B cell (primary cell): ENCODE data around the gene MRPL55. TPM values are rescaled to one million over a fixed set of nuclear protein-coding genes. Genes with fewer than 3 reads are reported as not detected.

Experiments
- ATAC-seq: fragments of 200-7000 bp; cut with Tn5 transposase; one replicate; pipeline ENCODE4 v1.10.0; 2021; ENCODE audit warnings: low read depth, mild to moderate bottlenecking, moderate number of reproducible peaks, moderate library complexity
- CTCF ChIA-PET: fragments of 350-600 bp; sonication (Branson Sonifier 250); formaldehyde crosslinking; loops from one replicate; lab custom pipeline; 2021; ENCODE audit warnings: antibody characterized with exemption, inconsistent platforms; lab: Charles Lee
- POLR2A ChIA-PET: fragments of 350-600 bp; sonication (Branson Sonifier 250); formaldehyde crosslinking; loops from one replicate; lab custom pipeline; 2021; ENCODE audit warnings: antibody characterized with exemption; lab: Charles Lee
- DNase-seq: peaks from one replicate; pipeline ENCODE4 v3.0.0; 2013
- H2AFZ ChIP-seq: 2 replicates; pipeline ENCODE4 v1.6.1; 2012; ENCODE audit warnings: mild to moderate bottlenecking, low read depth, low read length; ENCODE audit not compliant: insufficient read depth, poor library complexity, severe bottlenecking
- H3K27ac ChIP-seq, 2 donors: 1 replicate in 1 of 2; 2 replicates in 1 of 2; pipeline ENCODE4 v1.5.1; 2012 to 2013; ENCODE audit warnings: low read length in 2 of 2, mild to moderate bottlenecking in 2 of 2, moderate library complexity in 1 of 2
- H3K27me3 ChIP-seq, 4 experiments: fragments of 200-600 bp in 1 of 4; sonication (generic) in 1 of 4; replicated peaks in 1 of 4; 1 replicate in 2 of 4; 2 replicates in 2 of 4; pipeline versions ENCODE4 v1.6.1 to v1.7.0; 2013 to 2016; ENCODE audit warnings: low read length in 3 of 4, mild to moderate bottlenecking in 2 of 4, mixed read lengths in 1 of 4, moderate library complexity in 1 of 4; ENCODE audit not compliant: insufficient read depth in 4 of 4, control insufficient read depth in 3 of 4; ENCODE audit errors: control extremely low read depth in 1 of 4
- H3K36me3 ChIP-seq, 2 experiments: replicated peaks in 1 of 2; 1 replicate in 1 of 2; 2 replicates in 1 of 2; pipeline versions ENCODE4 v1.6.1 to v1.7.1; 2013; ENCODE audit warnings: low read length in 1 of 2; ENCODE audit not compliant: insufficient read depth in 2 of 2, control insufficient read depth in 1 of 2; ENCODE audit errors: control extremely low read depth in 1 of 2, extremely low read depth in 1 of 2
- H3K4me1 ChIP-seq, 2 donors: fragments of 200-600 bp in 1 of 2; sonication (generic) in 1 of 2; 1 replicate in 1 of 2; 2 replicates in 1 of 2; pipeline versions ENCODE4 v1.5.1 to v1.6.1; 2013 to 2017; ENCODE audit warnings: low read length in 2 of 2; ENCODE audit not compliant: control insufficient read depth in 2 of 2, insufficient read depth in 2 of 2
- H3K4me2 ChIP-seq: replicated peaks from 2 replicates; pipeline ENCODE3; 2012; ENCODE audit warnings: mild to moderate bottlenecking, low read depth, low read length; ENCODE audit not compliant: poor library complexity, severe bottlenecking
- H3K4me3 ChIP-seq, 5 experiments: fragments of 200-600 bp in 1 of 5; sonication (generic) in 1 of 5; 1 replicate in 3 of 5; 2 replicates in 2 of 5; pipeline versions ENCODE4 v1.5.1 to v1.7.0; 2011 to 2016; ENCODE audit warnings: low read length in 4 of 5, mild to moderate bottlenecking in 4 of 5, low read depth in 2 of 5, control low read depth in 1 of 5, moderate library complexity in 1 of 5; ENCODE audit not compliant: insufficient read depth in 1 of 5; ENCODE audit errors: control extremely low read depth in 1 of 5, extremely low read depth in 1 of 5
- H3K79me2 ChIP-seq: fragments of 200-600 bp; sonication (generic); one replicate; pipeline ENCODE4 v1.6.0; 2016; ENCODE audit warnings: low read length; ENCODE audit not compliant: control insufficient read depth, insufficient read depth
- H3K9ac ChIP-seq: fragments of 200-600 bp; sonication (generic); 2 replicates; pipeline ENCODE4 v1.6.1; 2017; ENCODE audit warnings: mild to moderate bottlenecking, low read length, moderate library complexity
- H3K9me3 ChIP-seq, 3 donors: one replicate each; pipeline versions ENCODE4 v1.6.1 to v1.7.1; 2013; ENCODE audit warnings: low read length in 2 of 3; ENCODE audit not compliant: control insufficient read depth in 2 of 3, insufficient read depth in 1 of 3; ENCODE audit errors: control extremely low read depth in 1 of 3
- H4K20me1 ChIP-seq: 2 replicates; pipeline ENCODE4 v1.6.0; 2012; ENCODE audit warnings: mild to moderate bottlenecking, low read length; ENCODE audit not compliant: insufficient read depth, control insufficient read depth, poor library complexity, severe bottlenecking
- H3K27ac Mint-ChIP-seq: one replicate; pipeline ENCODE4 v1.8.0; 2021; ENCODE audit warnings: mixed read lengths
- H3K27me3 Mint-ChIP-seq: one replicate; pipeline ENCODE4 v1.8.0; 2021; ENCODE audit warnings: mixed read lengths
- H3K4me1 Mint-ChIP-seq: one replicate; pipeline ENCODE4 v1.8.0; 2021; ENCODE audit warnings: mixed read lengths
- H3K4me3 Mint-ChIP-seq: one replicate; pipeline ENCODE4 v1.8.0; 2021; ENCODE audit warnings: mixed read lengths
- H3K9me3 Mint-ChIP-seq: one replicate; pipeline ENCODE4 v1.8.0; 2022; ENCODE audit warnings: mixed read lengths; ENCODE audit not compliant: insufficient read depth
- CTCF ChIP-seq: fragments of 200-600 bp; IDR thresholded peaks from one replicate; pipeline ENCODE4 v1.8.0; 2022; ENCODE audit warnings: antibody characterized with exemption, mild to moderate bottlenecking
- EZH2 ChIP-seq: IDR thresholded peaks from 2 replicates; pipeline ENCODE4 v1.6.1; 2012; ENCODE audit warnings: borderline replicate concordance, low read depth, mild to moderate bottlenecking, moderate library complexity, low read length; ENCODE audit not compliant: insufficient read depth, poor library complexity, severe bottlenecking
- WGBS: methylation state at CpG from one replicate; pipeline ENCODE4 v1.1.5; 2013; ENCODE audit warnings: missing lambda C conversion rate; ENCODE audit not compliant: insufficient coverage; 5-methylcytosine and 5-hydroxymethylcytosine counted together
- intact Hi-C: fragments of 100-400 bp; cut with micrococcal nuclease; formaldehyde crosslinking; loops from one replicate; pipeline ENCODE4 v1.10.0; 2022
- polyA plus RNA-seq: library from polyadenylated mRNA; depleted of rRNA; stranded (reverse); fragments of >200 nt; gene quantifications from 2 replicates; pipeline ENCODE4 v1.2.3, GENCODE V29; 2012
- total RNA-seq, 2 donors: library from RNA; stranded (reverse); fragments of 120-200 nt in 1 of 2; gene quantifications; 1 replicate in 1 of 2; 2 replicates in 1 of 2; pipeline versions ENCODE4 v1.2.3 to v1.2.4, GENCODE V29; 2013 to 2022

Gene MRPL55
- total and polyA plus RNA-seq, 2 donors (not counting 1 experiment from before 2014, with no cell fraction given), result 38.9 to 297 TPM

GRCh38 chr1:228062085-228062791 is 46.9 kb downstream of the MRPL55 start:
- H3K9me3 Mint-ChIP-seq, result no peaks in the 10 kb centered on the region
- H3K4me3 ChIP-seq, result no peak overlapping the region
- ATAC-seq, result no peak
- no peak overlapping the region for H3K9ac ChIP-seq
- H3K79me2 ChIP-seq, result no peaks in the 10 kb centered on the region
- H2AFZ ChIP-seq, result no peak overlapping the region
- peaks cover 0 to 89% (median 52%) of the 10 kb centered on the region in 4 experiments for H3K27me3 ChIP-seq
- 85% methylated on average over 4 of the region's 9 CpGs for WGBS
- H3K27ac ChIP-seq, result no peak overlapping the region
- peaks cover 10% of the 10 kb centered on the region for H3K4me1 Mint-ChIP-seq
- H3K4me2 ChIP-seq, result no peak overlapping the region
- DNase-seq, result no peak
- CTCF ChIA-PET, result no interaction called here
- peaks cover 24% of the 10 kb centered on the region for H3K27me3 Mint-ChIP-seq
- no peak overlapping the region for H3K27ac Mint-ChIP-seq
- no peak for TF ChIP-seq CTCF
- TF ChIP-seq EZH2, result no peak
- no peaks in the 10 kb centered on the region for H3K36me3 ChIP-seq
- no peaks in the 10 kb centered on the region for H4K20me1 ChIP-seq
- intact Hi-C loops, result no loop called here
- H3K9me3 ChIP-seq, result peaks cover 0 to 55% (median 0%) of the 10 kb centered on the region in 3 donors
- H3K4me3 Mint-ChIP-seq, result no peak overlapping the region
- peaks cover 23 to 35% of the 10 kb centered on the region in 2 donors for H3K4me1 ChIP-seq
- POLR2A ChIA-PET, result no interaction called here

- no peak overlapping the region for H3K4me3 Mint-ChIP-seq
Observed at GRCh38 chr1:228061411-228062084, 47.6 kb downstream of the MRPL55 start.

More at GRCh38 chr1:228061411-228062084, 47.6 kb downstream of the MRPL55 start:
- H2AFZ ChIP-seq, result no peak overlapping the region
- no peak overlapping the region for H3K4me2 ChIP-seq
- peaks cover 23 to 35% of the 10 kb centered on the region in 2 donors for H3K4me1 ChIP-seq
- no peak for DNase-seq
- intact Hi-C loops, result no loop called here
- H3K79me2 ChIP-seq, result no peaks in the 10 kb centered on the region
- TF ChIP-seq CTCF (no peak), EZH2 (no peak)
- H3K27ac ChIP-seq, result no peak overlapping the region
- peaks cover 0 to 84% (median 52%) of the 10 kb centered on the region in 4 experiments for H3K27me3 ChIP-seq
- H3K36me3 ChIP-seq, result no peaks in the 10 kb centered on the region
- peaks cover 10% of the 10 kb centered on the region for H3K4me1 Mint-ChIP-seq
- no peak overlapping the region for H3K4me3 ChIP-seq
- H3K9ac ChIP-seq, result no peak overlapping the region
- H3K9me3 ChIP-seq, result peaks cover 0 to 55% (median 0%) of the 10 kb centered on the region in 3 donors
- no peak for ATAC-seq
- ChIA-PET POLR2A (no interaction called here), CTCF (no interaction called here)
- no peak overlapping the region for H3K27ac Mint-ChIP-seq
- no peaks in the 10 kb centered on the region for H4K20me1 ChIP-seq
- H3K27me3 Mint-ChIP-seq, result peaks cover 23% of the 10 kb centered on the region
- WGBS, result 70% methylated on average over 9 of the region's 10 CpGs
- H3K9me3 Mint-ChIP-seq, result no peaks in the 10 kb centered on the region
